ENCODE data around the gene KDM4B. TPM values are rescaled to one million over a fixed set of nuclear protein-coding genes. Genes with fewer than 3 reads are reported as not detected.

KDM4B gene
- total RNA-seq, 2 donors from 2014 or later: 31.3 to 37.1 TPM

- H3K27ac Mint-ChIP-seq: no peak overlapping the region
- no peak for DNase-seq
- H3K4me1 Mint-ChIP-seq (ENCODE audit: low read depth): peaks cover 33% of the 10 kb centered on the region
- peaks cover 3 to 12% of the 10 kb centered on the region in 2 donors for H3K36me3 Mint-ChIP-seq (ENCODE audit: insufficient read depth in 2 of 2)
- peaks cover 0 to 2% of the 10 kb centered on the region in 2 donors for H3K9me3 Mint-ChIP-seq
- H3K27me3 Mint-ChIP-seq (ENCODE audit: low read depth): no peaks in the 10 kb centered on the region
- H3K4me3 Mint-ChIP-seq: no peak overlapping the region
- ATAC-seq (replicated peaks in 1 of 2): no peak
These were observed 165.8 kb downstream of the KDM4B start for GRCh38 chr19:5134691-5135090.

GRCh38 chr19:5136073-5136855 is 167.4 kb downstream of the KDM4B start:
- Mint-ChIP-seq H3K9me3 (peaks cover 0 to 2% of the 10 kb centered on the region in 2 donors), H3K27me3 (ENCODE audit: low read depth) (no peaks in the 10 kb centered on the region), H3K36me3 (ENCODE audit: insufficient read depth in 2 of 2) (peaks cover 3 to 12% of the 10 kb centered on the region in 2 donors), H3K4me3 (no peak overlapping the region), H3K4me1 (ENCODE audit: low read depth) (peaks cover 20% of the 10 kb centered on the region), H3K27ac (no peak overlapping the region)
- DNase-seq (no peak), ATAC-seq (replicated peaks in 1 of 2) (no peak)

GRCh38 chr19:5137114-5137513 is 168.2 kb downstream of the KDM4B start:
- Mint-ChIP-seq H3K27ac (no peak overlapping the region), H3K27me3 (ENCODE audit: low read depth) (no peaks in the 10 kb centered on the region), H3K36me3 (ENCODE audit: insufficient read depth in 2 of 2) (peaks cover 3 to 12% of the 10 kb centered on the region in 2 donors), H3K4me1 (ENCODE audit: low read depth) (peaks cover 20% of the 10 kb centered on the region), H3K9me3 (peaks cover 0 to 2% of the 10 kb centered on the region in 2 donors), H3K4me3 (no peak overlapping the region)
- ATAC-seq (replicated peaks in 1 of 2) (no peak), DNase-seq (no peak)

GRCh38 chr19:5137571-5138124 is 168.7 kb downstream of the KDM4B start:
- Mint-ChIP-seq H3K4me1 (ENCODE audit: low read depth) (peaks cover 20% of the 10 kb centered on the region), H3K4me3 (no peak overlapping the region), H3K36me3 (ENCODE audit: insufficient read depth in 2 of 2) (peaks cover 3 to 12% of the 10 kb centered on the region in 2 donors), H3K27me3 (ENCODE audit: low read depth) (no peaks in the 10 kb centered on the region), H3K9me3 (peaks cover 0 to 2% of the 10 kb centered on the region in 2 donors), H3K27ac (no peak overlapping the region)
- ATAC-seq (replicated peaks in 1 of 2): no peak
- no peak for DNase-seq

GRCh38 chr19:5138606-5139582 is 170.0 kb downstream of the KDM4B start:
- peaks cover 3 to 12% of the 10 kb centered on the region in 2 donors for H3K36me3 Mint-ChIP-seq (ENCODE audit: insufficient read depth in 2 of 2)
- DNase-seq (peak; percentile 85 to 91), ATAC-seq (replicated peaks in 1 of 2) (peak; percentile 88 to 91)
- peak overlapping the region; percentile 64 to 75 for H3K4me3 Mint-ChIP-seq
- peaks cover 0 to 2% of the 10 kb centered on the region in 2 donors for H3K9me3 Mint-ChIP-seq
- H3K4me1 Mint-ChIP-seq (ENCODE audit: low read depth): peaks cover 28% of the 10 kb centered on the region
- no peaks in the 10 kb centered on the region for H3K27me3 Mint-ChIP-seq (ENCODE audit: low read depth)
- peak overlapping the region; percentile 95 for H3K27ac Mint-ChIP-seq

GRCh38 chr19:5139583-5140325 is 170.8 kb downstream of the KDM4B start:
- ATAC-seq (replicated peaks in 1 of 2): no peak
- Mint-ChIP-seq H3K9me3 (peaks cover 0 to 2% of the 10 kb centered on the region in 2 donors), H3K4me3 (peak overlapping the region; percentile 64 to 75), H3K4me1 (ENCODE audit: low read depth) (peaks cover 28% of the 10 kb centered on the region), H3K36me3 (ENCODE audit: insufficient read depth in 2 of 2) (peaks cover 3 to 12% of the 10 kb centered on the region in 2 donors), H3K27ac (peak overlapping the region; percentile 95), H3K27me3 (ENCODE audit: low read depth) (no peaks in the 10 kb centered on the region)
- no peak for DNase-seq

- no peak overlapping the region for H3K4me3 Mint-ChIP-seq
- DNase-seq (no peak), ATAC-seq (replicated peaks in 1 of 2) (no peak)
- H3K36me3 Mint-ChIP-seq (ENCODE audit: insufficient read depth in 2 of 2): peaks cover 3 to 12% of the 10 kb centered on the region in 2 donors
- no peaks in the 10 kb centered on the region for H3K27me3 Mint-ChIP-seq (ENCODE audit: low read depth)
- H3K27ac Mint-ChIP-seq: no peak overlapping the region
- H3K9me3 Mint-ChIP-seq: peaks cover 0 to 2% of the 10 kb centered on the region in 2 donors
- peaks cover 28% of the 10 kb centered on the region for H3K4me1 Mint-ChIP-seq (ENCODE audit: low read depth)
These were observed 172.4 kb downstream of the KDM4B start for GRCh38 chr19:5141129-5141849.

- H3K27me3 Mint-ChIP-seq (ENCODE audit: low read depth): no peaks in the 10 kb centered on the region
- peaks cover 0 to 2% of the 10 kb centered on the region in 2 donors for H3K9me3 Mint-ChIP-seq
- H3K27ac Mint-ChIP-seq: no peak overlapping the region
- no peak for ATAC-seq (replicated peaks in 1 of 2)
- H3K4me1 Mint-ChIP-seq (ENCODE audit: low read depth): peaks cover 28% of the 10 kb centered on the region
- no peak for DNase-seq
- peaks cover 3 to 12% of the 10 kb centered on the region in 2 donors for H3K36me3 Mint-ChIP-seq (ENCODE audit: insufficient read depth in 2 of 2)
- no peak overlapping the region for H3K4me3 Mint-ChIP-seq
These were observed 173.2 kb downstream of the KDM4B start for GRCh38 chr19:5141850-5142724.

GRCh38 chr19:5142725-5143097 is 173.8 kb downstream of the KDM4B start:
- no peak for DNase-seq
- H3K27ac Mint-ChIP-seq: no peak overlapping the region
- H3K9me3 Mint-ChIP-seq: peaks cover 0 to 2% of the 10 kb centered on the region in 2 donors
- H3K36me3 Mint-ChIP-seq (ENCODE audit: insufficient read depth in 2 of 2): peaks cover 3 to 12% of the 10 kb centered on the region in 2 donors
- H3K27me3 Mint-ChIP-seq (ENCODE audit: low read depth): no peaks in the 10 kb centered on the region
- H3K4me1 Mint-ChIP-seq (ENCODE audit: low read depth): peaks cover 28% of the 10 kb centered on the region
- ATAC-seq (replicated peaks in 1 of 2): no peak
- H3K4me3 Mint-ChIP-seq: no peak overlapping the region

- DNase-seq: no peak
- H3K4me1 Mint-ChIP-seq (ENCODE audit: low read depth): peaks cover 19% of the 10 kb centered on the region
These were observed 174.8 kb downstream of the KDM4B start for GRCh38 chr19:5143471-5144411.

More at GRCh38 chr19:5143471-5144411, 174.8 kb downstream of the KDM4B start:
- Mint-ChIP-seq H3K36me3 (ENCODE audit: insufficient read depth in 2 of 2) (peaks cover 3 to 11% of the 10 kb centered on the region in 2 donors), H3K4me3 (no peak overlapping the region), H3K9me3 (peaks cover 0 to 2% of the 10 kb centered on the region in 2 donors), H3K27ac (no peak overlapping the region), H3K27me3 (ENCODE audit: low read depth) (no peaks in the 10 kb centered on the region)
- peak in 1 of 2 donors; percentile 25 for ATAC-seq (replicated peaks in 1 of 2)
